ENCODE measurements around the gene DIAPH3.

GRCh38 chr13:60134376-60134775 is 29.4 kb downstream of the DIAPH3 start:
- TF ChIP-seq POLR2A (IDR thresholded peaks at IDR 0.05) = no peak
- TF ChIP-seq CTCF (IDR thresholded peaks at IDR 0.05) = no peak
